ENCODE measurements around the gene PPP2R2B. TPM values are rescaled to one million over a fixed set of nuclear protein-coding genes. Genes with fewer than 3 reads are reported as not detected.

Gene PPP2R2B
- total RNA-seq, 1 experiment from 2014 or later = not detected

DNA sequence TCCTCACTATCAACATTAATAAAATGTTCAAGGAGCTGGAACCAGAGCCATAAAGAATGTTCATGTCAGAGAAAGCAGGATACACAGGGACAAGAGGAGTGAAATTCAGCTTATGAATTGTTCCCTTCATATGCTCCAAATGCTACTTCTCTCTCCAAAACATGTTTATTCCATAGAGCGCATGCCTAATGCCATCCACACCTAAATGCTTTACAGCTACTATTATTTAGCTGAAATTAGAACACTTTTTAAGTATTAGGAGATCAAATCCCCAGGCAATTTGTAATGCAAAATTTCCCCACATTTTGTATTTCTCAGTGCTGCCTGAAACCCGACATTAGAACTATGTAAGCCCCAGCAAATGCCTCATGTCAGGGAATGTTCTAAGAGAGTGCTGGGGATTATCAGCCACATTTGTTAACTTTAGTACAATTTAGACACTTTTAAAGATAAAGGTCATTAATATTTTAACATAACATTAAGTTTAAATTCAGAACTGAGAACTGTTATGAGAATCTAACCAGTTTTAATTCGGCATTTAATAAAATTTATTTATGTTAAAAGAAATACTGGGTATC lies 75.5 kb downstream of the PPP2R2B start:
- H3K36me3 ChIP-seq (ENCODE audit: control insufficient read depth in 1 of 2, insufficient read depth in 2 of 2, low read length in 2 of 2) = no peaks in the 10 kb centered on the region
- ChIA-PET CTCF (interaction anchor here (0.7 kb wide), 1 partner anchor 386 kb away, joined by 3 read pairs; no protein-coding TSS in a partner anchor), RAD21 (ENCODE audit: low non-redundant PET in 1 of 2, low total read pairs in 2 of 2, uncharacterized antibody in 2 of 2, unreplicated experiment in 2 of 2) (no interaction called here), POLR2A (no interaction called here)
- H3K9ac ChIP-seq (ENCODE audit: low read length) = no peak overlapping the region
- H3K4me3 ChIP-seq (replicated peaks in 1 of 2; ENCODE audit: low read depth in 1 of 2, low read length in 2 of 2) = no peak overlapping the region
- no TSS peak for BruUV-seq (replicated peaks)
- H3K27ac ChIP-seq (ENCODE audit: low read depth, low read length) = no peak overlapping the region
- ATAC-seq (no peak), DNase-seq (ENCODE audit: low read depth, low spot score) (no peak)
- H3K9me3 ChIP-seq (ENCODE audit: control insufficient read depth in 1 of 2, insufficient read depth in 1 of 2, low read depth in 1 of 2, low read length in 2 of 2) = no peaks in the 10 kb centered on the region
- no peaks in the 10 kb centered on the region for H3K9me2 ChIP-seq (ENCODE audit: insufficient read depth)
- H3K4me1 ChIP-seq (ENCODE audit: control insufficient read depth in 1 of 2, insufficient read depth in 2 of 2, low read length in 2 of 2) = no peaks in the 10 kb centered on the region
- no peak overlapping the region for H3K4me2 ChIP-seq (ENCODE audit: low read length)
- H4K20me1 ChIP-seq (ENCODE audit: insufficient read depth) = no peaks in the 10 kb centered on the region
- H2AFZ ChIP-seq (ENCODE audit: low read depth, low read length, poor library complexity, severe bottlenecking) = no peak overlapping the region
- intact Hi-C loops (cut with micrococcal nuclease) = no loop called here
- no peaks in the 10 kb centered on the region for H3K79me2 ChIP-seq (ENCODE audit: insufficient read depth, low read length)
- TF ChIP-seq EZH2 (IDR thresholded peaks at IDR 0.05) = peak; percentile 97; the same call in 1 of the 2 replicates
- no peak for TF ChIP-seq FOSL1 (IDR thresholded peaks at IDR 0.05; ENCODE audit: low read depth)
- peaks cover 40% of the 10 kb centered on the region for H3K27me3 ChIP-seq (ENCODE audit: insufficient read depth, low read length)

- no peak overlapping the region for H3K27ac ChIP-seq (ENCODE audit: low read depth, low read length)
- H3K9me3 ChIP-seq (ENCODE audit: control insufficient read depth in 1 of 2, insufficient read depth in 1 of 2, low read depth in 1 of 2, low read length in 2 of 2) = no peaks in the 10 kb centered on the region
- no peak overlapping the region for H2AFZ ChIP-seq (ENCODE audit: low read depth, low read length, poor library complexity, severe bottlenecking)
- H3K27me3 ChIP-seq (ENCODE audit: insufficient read depth, low read length) = peaks cover 32% of the 10 kb centered on the region
- H3K9ac ChIP-seq (ENCODE audit: low read length) = no peak overlapping the region
- DNase-seq (ENCODE audit: low read depth, low spot score) (no peak), ATAC-seq (no peak)
- BruUV-seq (replicated peaks) = no TSS peak
- RAD21 ChIA-PET (ENCODE audit: low non-redundant PET in 1 of 2, low total read pairs in 2 of 2, uncharacterized antibody in 2 of 2, unreplicated experiment in 2 of 2) = no interaction called here
- H3K79me2 ChIP-seq (ENCODE audit: insufficient read depth, low read length) = no peaks in the 10 kb centered on the region
- H3K4me3 ChIP-seq (replicated peaks in 1 of 2; ENCODE audit: low read depth in 1 of 2, low read length in 2 of 2) = no peak overlapping the region
- no peaks in the 10 kb centered on the region for H4K20me1 ChIP-seq (ENCODE audit: insufficient read depth)
- intact Hi-C loops (cut with micrococcal nuclease) = no loop called here
- H3K4me2 ChIP-seq (ENCODE audit: low read length) = no peak overlapping the region
- H3K9me2 ChIP-seq (ENCODE audit: insufficient read depth) = no peaks in the 10 kb centered on the region
- H3K4me1 ChIP-seq (ENCODE audit: control insufficient read depth in 1 of 2, insufficient read depth in 2 of 2, low read length in 2 of 2) = no peaks in the 10 kb centered on the region
- CTCF ChIA-PET = no interaction called here
- POLR2A ChIA-PET = no interaction called here
- no peaks in the 10 kb centered on the region for H3K36me3 ChIP-seq (ENCODE audit: control insufficient read depth in 1 of 2, insufficient read depth in 2 of 2, low read length in 2 of 2)
- TF ChIP-seq EZH2phosphoT487 (IDR thresholded peaks at IDR 0.05; ENCODE audit: borderline replicate concordance) (no peak), CBX3 (IDR thresholded peaks at IDR 0.05; ENCODE audit: low read depth) (no peak), EGR1 (IDR thresholded peaks at IDR 0.05; ENCODE audit: low read depth) (no peak)
- TF ChIP-seq, protein P1, sequence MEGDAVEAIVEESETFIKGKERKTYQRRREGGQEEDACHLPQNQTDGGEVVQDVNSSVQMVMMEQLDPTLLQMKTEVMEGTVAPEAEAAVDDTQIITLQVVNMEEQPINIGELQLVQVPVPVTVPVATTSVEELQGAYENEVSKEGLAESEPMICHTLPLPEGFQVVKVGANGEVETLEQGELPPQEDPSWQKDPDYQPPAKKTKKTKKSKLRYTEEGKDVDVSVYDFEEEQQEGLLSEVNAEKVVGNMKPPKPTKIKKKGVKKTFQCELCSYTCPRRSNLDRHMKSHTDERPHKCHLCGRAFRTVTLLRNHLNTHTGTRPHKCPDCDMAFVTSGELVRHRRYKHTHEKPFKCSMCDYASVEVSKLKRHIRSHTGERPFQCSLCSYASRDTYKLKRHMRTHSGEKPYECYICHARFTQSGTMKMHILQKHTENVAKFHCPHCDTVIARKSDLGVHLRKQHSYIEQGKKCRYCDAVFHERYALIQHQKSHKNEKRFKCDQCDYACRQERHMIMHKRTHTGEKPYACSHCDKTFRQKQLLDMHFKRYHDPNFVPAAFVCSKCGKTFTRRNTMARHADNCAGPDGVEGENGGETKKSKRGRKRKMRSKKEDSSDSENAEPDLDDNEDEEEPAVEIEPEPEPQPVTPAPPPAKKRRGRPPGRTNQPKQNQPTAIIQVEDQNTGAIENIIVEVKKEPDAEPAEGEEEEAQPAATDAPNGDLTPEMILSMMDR (IDR thresholded peaks at IDR 0.05 in 2 of 3, conservative IDR thresholded peaks at IDR 0.05 in 1 of 3; ENCODE audit: borderline replicate concordance in 1 of 3, insufficient read depth in 1 of 3, low read depth in 2 of 3, low read length in 2 of 3) = no peak
Measured at GRCh38 chr5:146799671-146800070, 78.9 kb downstream of the PPP2R2B start.
